ENCODE results near the gene CDKN2AIPNL.
"Not testable (repeated sequence)": the region's sequence is repeated elsewhere in the genome, so short reads cannot be mapped to it uniquely, and the experiment has no call there.

CDKN2AIPNL gene

GRCh38 chr5:134394932-134395331, 16.7 kb downstream of the CDKN2AIPNL start:
- no peak for DNase-seq (ENCODE audit: low read depth)
- TF ChIP-seq CTCF (conservative IDR thresholded peaks at IDR 0.05; ENCODE audit: control insufficient read depth, insufficient read depth, low read depth, low read length), result no peak
- no peak overlapping the region for H3K4me3 ChIP-seq (ENCODE audit: control insufficient read depth, low read depth, low read length)

GRCh38 chr5:134392301-134392700, 19.4 kb downstream of the CDKN2AIPNL start:
- TF ChIP-seq CTCF (conservative IDR thresholded peaks at IDR 0.05; ENCODE audit: control insufficient read depth, insufficient read depth, low read depth, low read length), result no peak
- H3K4me3 ChIP-seq (ENCODE audit: control insufficient read depth, low read depth, low read length), result no peak overlapping the region
- DNase-seq (ENCODE audit: low read depth), result no peak

- no peak for DNase-seq (ENCODE audit: low read depth)
- TF ChIP-seq CTCF (conservative IDR thresholded peaks at IDR 0.05; ENCODE audit: control insufficient read depth, insufficient read depth, low read depth, low read length), result no peak
- H3K4me3 ChIP-seq (ENCODE audit: control insufficient read depth, low read depth, low read length), result no peak overlapping the region
Observed at GRCh38 chr5:134387443-134387842, 24.2 kb downstream of the CDKN2AIPNL start.

- no peak for TF ChIP-seq CTCF (conservative IDR thresholded peaks at IDR 0.05; ENCODE audit: control insufficient read depth, insufficient read depth, low read depth, low read length)
- H3K4me3 ChIP-seq (ENCODE audit: control insufficient read depth, low read depth, low read length), result no peak overlapping the region
- DNase-seq (ENCODE audit: low read depth), result no peak
Observed at GRCh38 chr5:134383980-134384697, 27.5 kb downstream of the CDKN2AIPNL start.

DNA sequence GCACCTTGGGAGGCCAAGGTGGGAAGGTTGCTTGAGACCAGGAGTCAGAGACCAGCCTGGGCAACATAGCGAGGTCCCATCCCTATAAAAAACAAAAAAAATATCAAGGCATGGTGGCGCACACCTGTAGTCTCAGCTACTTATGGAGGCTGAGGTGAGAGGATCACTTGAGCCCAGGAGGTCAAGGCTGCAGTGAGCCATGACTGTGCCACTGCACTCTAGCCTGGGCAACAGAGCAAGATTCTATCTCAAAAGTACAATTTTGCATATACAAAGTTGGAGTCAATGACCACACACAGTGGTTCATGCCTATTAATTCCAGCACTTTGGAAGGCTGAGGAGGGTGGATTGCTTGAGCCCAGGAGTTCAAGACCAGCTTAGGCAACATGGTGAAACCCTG, 29.5 kb downstream of the CDKN2AIPNL start:
- not testable (repeated sequence) for H3K4me3 ChIP-seq (ENCODE audit: control insufficient read depth, low read depth, low read length); DNase-seq (ENCODE audit: low read depth)

- DNase-seq (ENCODE audit: low read depth), result no peak
- no peak for TF ChIP-seq CTCF (conservative IDR thresholded peaks at IDR 0.05; ENCODE audit: control insufficient read depth, insufficient read depth, low read depth, low read length)
- H3K4me3 ChIP-seq (ENCODE audit: control insufficient read depth, low read depth, low read length), result no peak overlapping the region
Observed at GRCh38 chr5:134380346-134380745, 31.3 kb downstream of the CDKN2AIPNL start.

- no peak overlapping the region for H3K4me3 ChIP-seq (ENCODE audit: control insufficient read depth, low read depth, low read length)
- no peak for DNase-seq (ENCODE audit: low read depth)
- TF ChIP-seq CTCF (conservative IDR thresholded peaks at IDR 0.05; ENCODE audit: control insufficient read depth, insufficient read depth, low read depth, low read length), result no peak
Observed at GRCh38 chr5:134374232-134374631, 37.4 kb downstream of the CDKN2AIPNL start.

GRCh38 chr5:134373633-134374032, 38.0 kb downstream of the CDKN2AIPNL start:
- not testable (repeated sequence) for H3K4me3 ChIP-seq (ENCODE audit: control insufficient read depth, low read depth, low read length); DNase-seq (ENCODE audit: low read depth)
